Prostate gland (tissue), 2 donors: ENCODE data around the gene ADAM11. TPM values are rescaled to one million over a fixed set of nuclear protein-coding genes. Genes with fewer than 3 reads are reported as not detected.

Experiments used
- DNase-seq: peaks from one replicate; pipeline ENCODE4 v3.0.0-alpha.2; 2019; ENCODE audit warnings: low spot score
- H3K27ac ChIP-seq, 2 donors: fragments of 200-600 bp; sonication (generic); 2 replicates each; pipeline ENCODE4 v1.5.1; 2017 to 2019
- H3K27me3 ChIP-seq: fragments of 200-600 bp; sonication (generic); replicated peaks from 2 replicates; pipeline ENCODE4 v1.5.1; 2019; ENCODE audit not compliant: insufficient read depth
- H3K36me3 ChIP-seq, 2 donors: fragments of 200-600 bp; sonication (generic); 1 replicate in 1 of 2; 2 replicates in 1 of 2; pipeline versions ENCODE4 v1.5.1 to v1.8.1; 2017 to 2019
- H3K4me1 ChIP-seq: fragments of 200-600 bp; sonication (generic); replicated peaks from 2 replicates; pipeline ENCODE4 v1.5.1; 2019
- H3K4me3 ChIP-seq, 2 donors: fragments of 200-600 bp; sonication (generic); 2 replicates each; pipeline ENCODE4 v1.5.1; 2017 to 2019
- H3K9me3 ChIP-seq: fragments of 200-600 bp; sonication (generic); 2 replicates; pipeline ENCODE4 v1.5.1; 2017
- POLR2A ChIP-seq: fragments of 450-650 bp; IDR thresholded peaks from one replicate; pipeline ENCODE4 v1.6.1; 2016; ENCODE audit warnings: antibody characterized with exemption, mild to moderate bottlenecking
- POLR2AphosphoS5 ChIP-seq: sonication (generic); formaldehyde crosslinking; IDR thresholded peaks from one replicate; pipeline ENCODE4 v1.6.1; 2017; ENCODE audit warnings: antibody characterized with exemption
- WGBS: methylation state at CpG from one replicate; pipeline ENCODE4 v1.1.5; 2018; 5-methylcytosine and 5-hydroxymethylcytosine counted together
- intact Hi-C: fragments of 100-400 bp; cut with DNase I; formaldehyde crosslinking; loops from one replicate; pipeline ENCODE4 v1.14.2; 2022
- total RNA-seq, 2 donors: library from RNA; depleted of rRNA; stranded (reverse); fragments of >200 nt; gene quantifications; one replicate each; pipeline ENCODE4 v1.1.0, GENCODE V29; 2016
- TF ChIP-seq, protein P1 (sequence below), 4 experiments: fragments of 200-600 bp in 2 of 4; fragments of 450-650 bp in 2 of 4; sonication (generic) in 2 of 4; IDR thresholded peaks; 1 replicate in 3 of 4; 2 replicates in 1 of 4; pipeline ENCODE4 v1.5.1; 2016 to 2019; ENCODE audit warnings: antibody characterized with exemption in 4 of 4, mild to moderate bottlenecking in 2 of 4, moderate library complexity in 2 of 4

The ADAM11 gene
- total RNA-seq, 2 donors from 2014 or later: 0.64 to 3.5 TPM

GRCh38 chr17:44763170-44763569, 4.4 kb downstream of the ADAM11 start:
- no peak overlapping the region for H3K4me3 ChIP-seq
- H3K9me3 ChIP-seq: no peaks in the 10 kb centered on the region
- H3K4me1 ChIP-seq: peaks cover 4% of the 10 kb centered on the region
- 77% methylated on average over 5 of the region's 5 CpGs for WGBS
- no peak for DNase-seq
- TF ChIP-seq POLR2A (no peak), POLR2AphosphoS5 (no peak)
- TF ChIP-seq, protein P1, sequence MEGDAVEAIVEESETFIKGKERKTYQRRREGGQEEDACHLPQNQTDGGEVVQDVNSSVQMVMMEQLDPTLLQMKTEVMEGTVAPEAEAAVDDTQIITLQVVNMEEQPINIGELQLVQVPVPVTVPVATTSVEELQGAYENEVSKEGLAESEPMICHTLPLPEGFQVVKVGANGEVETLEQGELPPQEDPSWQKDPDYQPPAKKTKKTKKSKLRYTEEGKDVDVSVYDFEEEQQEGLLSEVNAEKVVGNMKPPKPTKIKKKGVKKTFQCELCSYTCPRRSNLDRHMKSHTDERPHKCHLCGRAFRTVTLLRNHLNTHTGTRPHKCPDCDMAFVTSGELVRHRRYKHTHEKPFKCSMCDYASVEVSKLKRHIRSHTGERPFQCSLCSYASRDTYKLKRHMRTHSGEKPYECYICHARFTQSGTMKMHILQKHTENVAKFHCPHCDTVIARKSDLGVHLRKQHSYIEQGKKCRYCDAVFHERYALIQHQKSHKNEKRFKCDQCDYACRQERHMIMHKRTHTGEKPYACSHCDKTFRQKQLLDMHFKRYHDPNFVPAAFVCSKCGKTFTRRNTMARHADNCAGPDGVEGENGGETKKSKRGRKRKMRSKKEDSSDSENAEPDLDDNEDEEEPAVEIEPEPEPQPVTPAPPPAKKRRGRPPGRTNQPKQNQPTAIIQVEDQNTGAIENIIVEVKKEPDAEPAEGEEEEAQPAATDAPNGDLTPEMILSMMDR (IDR thresholded peaks at IDR 0.05): no peak
- intact Hi-C loops: no loop called here
- peaks cover 2% of the 10 kb centered on the region for H3K27me3 ChIP-seq
- H3K36me3 ChIP-seq: no peaks in the 10 kb centered on the region
- no peak overlapping the region for H3K27ac ChIP-seq

DNA sequence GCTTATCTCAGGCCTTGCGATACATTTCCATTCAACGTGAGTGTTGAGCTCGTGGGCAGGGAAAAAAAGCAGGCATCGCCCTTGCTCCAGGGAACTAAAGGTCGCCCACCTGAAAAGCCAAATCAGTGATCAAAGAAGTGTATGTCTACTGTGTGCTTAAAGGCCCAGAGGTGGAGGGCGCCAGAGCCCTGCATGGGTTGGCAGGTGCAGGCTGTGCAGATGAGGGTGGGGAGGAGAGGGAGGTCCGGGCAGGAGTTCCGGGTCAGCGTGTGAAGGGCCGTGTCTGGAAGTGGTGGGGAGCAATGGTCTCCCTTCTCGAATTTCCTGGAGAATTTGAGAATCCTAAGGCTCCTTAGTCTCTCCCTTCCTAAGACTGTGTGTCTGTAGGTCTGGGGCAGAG, 7.2 kb downstream of the ADAM11 start:
- Histone ChIP-seq H3K36me3 (no peaks in the 10 kb centered on the region), H3K27ac (no peak overlapping the region), H3K4me1 (no peaks in the 10 kb centered on the region), H3K9me3 (no peaks in the 10 kb centered on the region), H3K4me3 (no peak overlapping the region), H3K27me3 (no peaks in the 10 kb centered on the region)
- WGBS: 56% methylated on average over 11 of the region's 11 CpGs
- TF ChIP-seq, protein P1 (IDR thresholded peaks at IDR 0.05): no peak
- TF ChIP-seq POLR2AphosphoS5: no peak
- no peak for TF ChIP-seq POLR2A
- no peak for DNase-seq
- intact Hi-C loops: no loop called here

GRCh38 chr17:44766409-44767038, 7.7 kb downstream of the ADAM11 start:
- H3K9me3 ChIP-seq: no peaks in the 10 kb centered on the region
- 49% methylated on average over 8 of the region's 8 CpGs for WGBS
- no peak for TF ChIP-seq POLR2AphosphoS5
- TF ChIP-seq POLR2A: no peak
- TF ChIP-seq, protein P1 (IDR thresholded peaks at IDR 0.05): no peak
- no peak for DNase-seq
- H3K4me3 ChIP-seq: no peak overlapping the region
- no peaks in the 10 kb centered on the region for H3K27me3 ChIP-seq
- H3K36me3 ChIP-seq: no peaks in the 10 kb centered on the region
- intact Hi-C loops: no loop called here
- H3K27ac ChIP-seq: no peak overlapping the region
- H3K4me1 ChIP-seq: no peaks in the 10 kb centered on the region

DNA sequence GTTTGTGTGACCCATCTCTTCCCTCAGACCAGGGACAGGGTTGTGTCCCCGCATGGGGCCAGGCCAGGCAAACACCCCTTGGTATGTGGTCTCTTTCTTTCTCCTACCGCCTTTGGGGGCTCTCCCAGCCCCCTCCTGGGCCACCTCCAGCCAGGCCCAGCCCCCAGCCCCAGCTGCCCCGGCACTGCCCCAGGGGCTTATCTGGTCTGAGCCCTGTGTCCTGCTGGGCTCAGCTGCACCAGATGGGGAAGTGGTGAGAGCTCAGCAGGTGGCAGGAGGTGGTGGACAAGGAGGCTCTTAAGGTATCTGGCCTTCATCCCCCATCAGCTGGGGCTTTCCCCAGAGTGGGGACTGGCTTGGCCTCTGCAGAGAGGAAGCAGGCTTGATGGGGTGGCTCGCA, 8.7 kb downstream of the ADAM11 start:
- intact Hi-C loops: no loop called here

More for the DNA sequence above, 8.7 kb downstream of the ADAM11 start:
- WGBS: 54% methylated on average over 4 of the region's 4 CpGs
- no peak for DNase-seq
- TF ChIP-seq, protein P1 (IDR thresholded peaks at IDR 0.05): no peak
- TF ChIP-seq POLR2AphosphoS5 (no peak), POLR2A (no peak)
- Histone ChIP-seq H3K36me3 (no peaks in the 10 kb centered on the region), H3K4me3 (no peak overlapping the region), H3K9me3 (no peaks in the 10 kb centered on the region), H3K27me3 (no peaks in the 10 kb centered on the region), H3K4me1 (no peaks in the 10 kb centered on the region), H3K27ac (no peak overlapping the region)
